Karpas-422 (cell line): Measurements from ENCODE around the gene EMILIN1. TPM values are rescaled to one million over a fixed set of nuclear protein-coding genes. Genes with fewer than 3 reads are reported as not detected.

ENCODE experiments used
- DNase-seq: peaks from one replicate; pipeline ENCODE4 v3.0.0-alpha.2; 2015
- H2AFZ ChIP-seq: fragments of 200-600 bp; sonication (generic); 2 replicates; pipeline ENCODE4 v1.6.1; 2014; ENCODE audit warnings: antibody characterized with exemption, low read length, mixed read lengths
- H3K27ac ChIP-seq: fragments of 200-600 bp; sonication (generic); 2 replicates; pipeline ENCODE4 v1.5.1; 2014; ENCODE audit warnings: mild to moderate bottlenecking, low read length, moderate library complexity
- H3K27me3 ChIP-seq: fragments of 200-600 bp; sonication (generic); 2 replicates; pipeline ENCODE4 v1.6.1; 2014; ENCODE audit warnings: low read length, mixed read lengths
- H3K36me3 ChIP-seq: fragments of 200-600 bp; sonication (generic); 2 replicates; pipeline ENCODE4 v1.6.1; 2014; ENCODE audit warnings: low read length, mixed read lengths; ENCODE audit not compliant: insufficient read depth
- H3K4me1 ChIP-seq: fragments of 200-600 bp; sonication (generic); 2 replicates; pipeline ENCODE4 v1.6.1; 2014; ENCODE audit warnings: mild to moderate bottlenecking, low read length, mixed read lengths
- H3K4me2 ChIP-seq: fragments of 200-600 bp; sonication (generic); 2 replicates; pipeline ENCODE4 v1.6.1; 2014; ENCODE audit warnings: low read length, low read depth, mild to moderate bottlenecking; ENCODE audit not compliant: poor library complexity, severe bottlenecking
- H3K4me3 ChIP-seq: fragments of 200-600 bp; sonication (generic); 2 replicates; pipeline ENCODE4 v1.5.1; 2014; ENCODE audit warnings: mild to moderate bottlenecking, antibody characterized with exemption, low read length, mixed read lengths
- H3K79me2 ChIP-seq: fragments of 200-600 bp; sonication (generic); 2 replicates; pipeline ENCODE4 v1.6.1; 2014; ENCODE audit warnings: mild to moderate bottlenecking, low read length, mixed read lengths
- H3K9ac ChIP-seq: fragments of 200-600 bp; sonication (generic); 2 replicates; pipeline ENCODE4 v1.6.0; 2014; ENCODE audit warnings: low read length
- H3K9me2 ChIP-seq: fragments of 200-600 bp; sonication (generic), shearing (Covaris generic); replicated peaks from 2 replicates; pipeline ENCODE4 v1.6.0; 2014; ENCODE audit warnings: mild to moderate bottlenecking, low read length, moderate library complexity; ENCODE audit not compliant: insufficient read depth
- H3K9me3 ChIP-seq: fragments of 300-700, 200-600 bp; sonication (generic); 2 replicates; pipeline ENCODE4 v1.6.1; 2014; ENCODE audit warnings: low read length, mixed read lengths
- H4K20me1 ChIP-seq: fragments of 200-600 bp; sonication (generic); 2 replicates; pipeline ENCODE4 v1.6.1; 2014; ENCODE audit warnings: mild to moderate bottlenecking, antibody characterized with exemption, low read length, low read depth; ENCODE audit not compliant: insufficient read depth
- total RNA-seq: library from RNA; depleted of rRNA; stranded (reverse); fragments of >200 nt; shearing (Covaris generic); gene quantifications from 2 replicates; pipeline ENCODE4 v1.2.3, GENCODE V29; 2014; ENCODE audit warnings: low replicate concordance; rRNA removed

The EMILIN1 gene
- 0.47 TPM in 1 of 2 replicates, not detected in the other for total RNA-seq

DNA sequence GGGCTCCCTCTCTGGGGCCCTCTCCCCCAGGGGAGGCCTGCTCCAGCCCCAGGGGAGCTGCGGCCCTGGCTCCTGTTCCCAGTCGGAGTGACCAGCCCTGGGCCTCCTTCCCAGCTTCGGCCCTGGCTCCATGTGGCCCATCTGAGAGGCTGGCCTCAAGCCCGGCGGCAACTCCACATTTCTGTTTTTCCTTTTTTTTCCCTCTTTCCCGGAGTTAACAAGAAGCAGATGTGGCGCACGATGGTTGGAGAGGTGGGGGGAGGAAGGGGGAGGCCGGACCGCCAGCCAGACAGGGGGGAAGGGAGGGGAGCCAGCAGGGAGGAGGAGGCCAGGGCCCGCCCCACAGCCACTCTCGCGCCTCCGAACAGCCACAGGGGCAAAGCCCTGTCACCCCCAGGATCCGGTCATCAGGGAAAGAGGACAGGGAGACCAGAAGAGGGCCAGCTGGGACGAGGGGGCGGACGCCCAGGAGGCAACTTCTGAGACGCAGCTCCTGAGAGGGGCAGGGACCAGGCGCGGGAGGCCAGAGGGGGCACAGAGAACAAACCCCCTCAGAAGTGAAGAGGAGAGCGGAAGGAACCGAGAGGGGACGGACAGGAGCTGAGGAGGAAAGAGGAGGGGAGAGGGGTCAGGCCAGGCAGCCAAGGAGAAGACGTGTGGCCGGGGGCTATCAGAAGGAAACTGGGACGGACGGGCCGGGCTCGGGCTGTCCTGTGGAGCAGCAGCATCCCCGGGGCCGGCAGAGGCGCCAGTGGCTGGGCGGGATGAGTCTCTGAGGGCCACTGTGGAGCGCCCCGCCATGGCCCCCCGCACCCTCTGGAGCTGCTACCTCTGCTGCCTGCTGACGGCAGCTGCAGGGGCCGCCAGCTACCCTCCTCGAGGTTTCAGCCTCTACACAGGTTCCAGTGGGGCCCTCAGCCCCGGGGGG is at the start of gene EMILIN1:
Gene EMILIN1 (plus strand): TSS at position 349 of the 928 bp plus-strand sequence. CDS start 451 bp downstream, at position 800.
- H3K4me2 ChIP-seq: no peak within 1 kb of the TSS
- H3K9me2 ChIP-seq: no peaks in the 10 kb centered on the region
- no peaks in the 10 kb centered on the region for H4K20me1 ChIP-seq
- H3K36me3 ChIP-seq: no peaks in the 10 kb centered on the region
- no peaks in the 10 kb centered on the region for H3K79me2 ChIP-seq
- H2AFZ ChIP-seq: no peak within 1 kb of the TSS
- no peaks in the 10 kb centered on the region for H3K9me3 ChIP-seq
- no peaks in the 10 kb centered on the region for H3K27me3 ChIP-seq
- no peak for DNase-seq
- H3K27ac ChIP-seq: no peak within 1 kb of the TSS
- H3K4me1 ChIP-seq: peaks cover 29% of the 10 kb centered on the region
- no peak within 1 kb of the TSS for H3K4me3 ChIP-seq
- no peak within 1 kb of the TSS for H3K9ac ChIP-seq

DNA sequence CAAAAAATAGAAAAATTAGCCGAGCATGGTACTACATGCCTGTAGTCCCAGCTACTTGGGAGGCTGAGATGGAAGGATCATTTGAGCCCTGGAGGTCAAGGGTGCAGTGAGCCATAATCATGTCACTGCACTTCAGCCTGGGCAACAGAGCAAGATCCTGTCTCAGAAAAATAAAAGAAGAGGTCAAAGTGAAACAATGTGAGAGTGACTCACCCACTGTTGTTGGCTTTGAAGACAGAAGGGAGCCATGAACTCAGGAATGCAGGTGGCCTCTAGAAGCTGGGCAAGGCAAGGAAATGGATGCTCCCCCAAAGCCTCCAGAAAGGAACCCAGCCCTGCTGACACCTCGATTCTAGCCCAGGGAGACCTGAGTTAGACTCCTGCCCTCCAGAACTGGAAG is 49.4 kb upstream of the EMILIN1 start:
- H3K79me2 ChIP-seq: peaks cover 15% of the 10 kb centered on the region
- peaks cover 14% of the 10 kb centered on the region for H3K4me1 ChIP-seq
- H3K4me2 ChIP-seq: no peak overlapping the region
- H3K9ac ChIP-seq: no peak overlapping the region
- no peaks in the 10 kb centered on the region for H3K27me3 ChIP-seq
- H4K20me1 ChIP-seq: no peaks in the 10 kb centered on the region
- no peaks in the 10 kb centered on the region for H3K9me3 ChIP-seq
- no peak overlapping the region for H3K27ac ChIP-seq
- H3K4me3 ChIP-seq: no peak overlapping the region
- no peak overlapping the region for H2AFZ ChIP-seq
- H3K36me3 ChIP-seq: no peaks in the 10 kb centered on the region
- H3K9me2 ChIP-seq: no peaks in the 10 kb centered on the region
- no peak for DNase-seq

GRCh38 chr2:27032495-27033252 is 45.7 kb upstream of the EMILIN1 start, which contains the start of gene TMEM214:
TSS of gene TMEM214 (plus strand) at chr2:27032965. CDS start at chr2:27033016, 51 bp downstream.
- H4K20me1 ChIP-seq: no peaks in the 10 kb centered on the region
- peaks cover 17% of the 10 kb centered on the region for H3K4me1 ChIP-seq
- H3K9me2 ChIP-seq: no peaks in the 10 kb centered on the region
- H3K4me2 ChIP-seq: peak within 1 kb of the TSS; percentile 94
- H3K4me3 ChIP-seq: peak within 1 kb of the TSS; percentile 85
- H2AFZ ChIP-seq: peak within 1 kb of the TSS; percentile 96
- peak; percentile 92 for DNase-seq
- H3K79me2 ChIP-seq: peaks cover 27% of the 10 kb centered on the region
- H3K36me3 ChIP-seq: peaks cover 17% of the 10 kb centered on the region; the same call in 1 of the 2 replicates
- no peaks in the 10 kb centered on the region for H3K27me3 ChIP-seq
- no peak within 1 kb of the TSS for H3K27ac ChIP-seq
- H3K9ac ChIP-seq: peak within 1 kb of the TSS; percentile 92
- H3K9me3 ChIP-seq: no peaks in the 10 kb centered on the region

DNA sequence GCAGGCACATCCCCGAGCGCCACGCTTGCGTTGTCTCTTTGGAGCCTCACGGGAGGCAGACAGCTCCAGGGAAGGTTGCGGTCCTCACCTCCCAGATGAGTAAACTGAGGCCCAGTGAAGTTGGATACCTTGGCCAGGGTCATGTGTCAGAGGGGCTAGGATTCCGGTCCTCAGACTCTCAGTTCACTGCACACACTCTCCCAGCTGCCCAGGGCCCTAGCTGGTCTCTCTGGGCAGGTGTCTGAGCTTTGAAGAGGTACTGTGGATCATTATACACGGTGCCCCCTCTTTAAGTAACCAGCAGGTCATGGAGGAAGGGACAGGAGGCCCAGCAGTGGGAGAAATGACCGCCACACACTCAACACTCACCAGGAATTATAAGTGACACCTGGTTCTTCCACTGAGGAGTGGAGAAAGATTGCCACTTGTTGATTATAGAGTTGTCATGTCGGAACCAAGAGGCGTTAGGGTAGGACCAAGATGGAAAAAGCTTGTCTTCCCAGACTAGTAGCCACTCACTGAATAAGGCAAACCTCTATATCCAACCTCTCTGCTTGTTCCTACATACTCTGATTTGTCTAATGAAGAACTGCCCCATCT is 45.1 kb upstream of the EMILIN1 start:
- H4K20me1 ChIP-seq: no peaks in the 10 kb centered on the region
- H3K36me3 ChIP-seq: peaks cover 24% of the 10 kb centered on the region; the same call in 1 of the 2 replicates
- peaks cover 17% of the 10 kb centered on the region for H3K4me1 ChIP-seq
- peaks cover 27% of the 10 kb centered on the region for H3K79me2 ChIP-seq
- H2AFZ ChIP-seq: 0 out of 2 replicates have a peak overlapping the region, but pooled peaks have one; percentile 96
- peak overlapping the region; percentile 85 for H3K4me3 ChIP-seq
- H3K27ac ChIP-seq: no peak overlapping the region
- H3K27me3 ChIP-seq: no peaks in the 10 kb centered on the region
- H3K9me2 ChIP-seq: no peaks in the 10 kb centered on the region
- peak overlapping the region; percentile 94 for H3K4me2 ChIP-seq
- H3K9me3 ChIP-seq: no peaks in the 10 kb centered on the region
- H3K9ac ChIP-seq: peak overlapping the region; percentile 92
- DNase-seq: no peak

- H3K4me1 ChIP-seq: peaks cover 47% of the 10 kb centered on the region
- peaks cover 22% of the 10 kb centered on the region for H3K79me2 ChIP-seq
- no peak overlapping the region for H2AFZ ChIP-seq
- H3K4me3 ChIP-seq: no peak overlapping the region
- H3K9me2 ChIP-seq: no peaks in the 10 kb centered on the region
- H3K27ac ChIP-seq: no peak overlapping the region
- H3K9me3 ChIP-seq: no peaks in the 10 kb centered on the region
- no peak overlapping the region for H3K9ac ChIP-seq
- peaks cover 34% of the 10 kb centered on the region; the same call in 1 of the 2 replicates for H3K36me3 ChIP-seq
- DNase-seq: no peak
- no peaks in the 10 kb centered on the region for H4K20me1 ChIP-seq
- no peak overlapping the region for H3K4me2 ChIP-seq
- no peaks in the 10 kb centered on the region for H3K27me3 ChIP-seq
Observed at GRCh38 chr2:27038012-27038411, 40.4 kb upstream of the EMILIN1 start.

DNA sequence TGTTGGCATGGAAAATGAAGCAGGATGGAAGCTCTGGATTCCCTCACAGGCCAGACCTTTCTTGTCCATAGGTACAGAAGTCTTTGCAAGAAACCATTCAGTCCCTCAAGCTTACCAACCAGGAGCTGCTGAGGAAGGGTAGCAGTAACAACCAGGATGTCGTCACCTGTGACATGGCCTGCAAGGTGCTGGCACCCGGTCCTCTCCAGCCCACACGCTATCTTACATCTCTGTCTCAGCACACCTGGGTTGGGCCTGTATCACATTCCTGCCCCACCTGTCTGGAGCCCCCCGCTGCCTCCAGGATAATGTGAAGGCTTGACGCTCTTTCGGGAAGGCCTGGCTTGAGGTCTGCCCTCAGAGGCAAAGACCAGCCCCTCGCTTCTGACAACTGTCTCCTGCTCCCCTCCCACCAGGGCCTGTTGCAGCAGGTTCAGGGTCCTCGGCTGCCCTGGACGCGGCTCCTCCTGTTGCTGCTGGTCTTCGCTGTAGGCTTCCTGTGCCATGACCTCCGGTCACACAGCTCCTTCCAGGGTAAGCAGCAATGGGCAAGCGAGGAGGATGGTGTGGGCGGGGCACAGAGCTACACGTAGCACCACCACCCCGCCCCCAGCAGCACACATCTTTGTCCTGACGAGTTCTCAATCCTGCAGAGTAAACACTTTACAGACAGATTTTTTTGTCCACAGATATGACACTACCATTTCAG is 39.6 kb upstream of the EMILIN1 start:
- no peaks in the 10 kb centered on the region for H3K9me2 ChIP-seq
- no peak overlapping the region for H3K27ac ChIP-seq
- H3K27me3 ChIP-seq: no peaks in the 10 kb centered on the region
- H2AFZ ChIP-seq: no peak overlapping the region
- H3K9me3 ChIP-seq: no peaks in the 10 kb centered on the region
- no peaks in the 10 kb centered on the region for H4K20me1 ChIP-seq
- H3K4me1 ChIP-seq: peaks cover 44% of the 10 kb centered on the region
- H3K9ac ChIP-seq: no peak overlapping the region
- peaks cover 35% of the 10 kb centered on the region; the same call in 1 of the 2 replicates for H3K36me3 ChIP-seq
- H3K4me3 ChIP-seq: no peak overlapping the region
- H3K4me2 ChIP-seq: no peak overlapping the region
- DNase-seq: no peak
- H3K79me2 ChIP-seq: peaks cover 14% of the 10 kb centered on the region

GRCh38 chr2:27039426-27039825 is 39.0 kb upstream of the EMILIN1 start:
- Histone ChIP-seq H3K4me1 (peaks cover 37% of the 10 kb centered on the region), H3K79me2 (peaks cover 8% of the 10 kb centered on the region), H3K27ac (no peak overlapping the region), H3K4me2 (no peak overlapping the region), H4K20me1 (no peaks in the 10 kb centered on the region), H3K4me3 (no peak overlapping the region), H3K36me3 (peaks cover 35% of the 10 kb centered on the region; the same call in 1 of the 2 replicates), H3K9me3 (no peaks in the 10 kb centered on the region), H2AFZ (no peak overlapping the region), H3K9me2 (no peaks in the 10 kb centered on the region), H3K9ac (no peak overlapping the region), H3K27me3 (no peaks in the 10 kb centered on the region)
- DNase-seq: no peak
